ENCODE measurements around the gene DMWD.

Gene DMWD, protein sequence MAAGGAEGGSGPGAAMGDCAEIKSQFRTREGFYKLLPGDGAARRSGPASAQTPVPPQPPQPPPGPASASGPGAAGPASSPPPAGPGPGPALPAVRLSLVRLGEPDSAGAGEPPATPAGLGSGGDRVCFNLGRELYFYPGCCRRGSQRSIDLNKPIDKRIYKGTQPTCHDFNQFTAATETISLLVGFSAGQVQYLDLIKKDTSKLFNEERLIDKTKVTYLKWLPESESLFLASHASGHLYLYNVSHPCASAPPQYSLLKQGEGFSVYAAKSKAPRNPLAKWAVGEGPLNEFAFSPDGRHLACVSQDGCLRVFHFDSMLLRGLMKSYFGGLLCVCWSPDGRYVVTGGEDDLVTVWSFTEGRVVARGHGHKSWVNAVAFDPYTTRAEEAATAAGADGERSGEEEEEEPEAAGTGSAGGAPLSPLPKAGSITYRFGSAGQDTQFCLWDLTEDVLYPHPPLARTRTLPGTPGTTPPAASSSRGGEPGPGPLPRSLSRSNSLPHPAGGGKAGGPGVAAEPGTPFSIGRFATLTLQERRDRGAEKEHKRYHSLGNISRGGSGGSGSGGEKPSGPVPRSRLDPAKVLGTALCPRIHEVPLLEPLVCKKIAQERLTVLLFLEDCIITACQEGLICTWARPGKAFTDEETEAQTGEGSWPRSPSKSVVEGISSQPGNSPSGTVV

DNA sequence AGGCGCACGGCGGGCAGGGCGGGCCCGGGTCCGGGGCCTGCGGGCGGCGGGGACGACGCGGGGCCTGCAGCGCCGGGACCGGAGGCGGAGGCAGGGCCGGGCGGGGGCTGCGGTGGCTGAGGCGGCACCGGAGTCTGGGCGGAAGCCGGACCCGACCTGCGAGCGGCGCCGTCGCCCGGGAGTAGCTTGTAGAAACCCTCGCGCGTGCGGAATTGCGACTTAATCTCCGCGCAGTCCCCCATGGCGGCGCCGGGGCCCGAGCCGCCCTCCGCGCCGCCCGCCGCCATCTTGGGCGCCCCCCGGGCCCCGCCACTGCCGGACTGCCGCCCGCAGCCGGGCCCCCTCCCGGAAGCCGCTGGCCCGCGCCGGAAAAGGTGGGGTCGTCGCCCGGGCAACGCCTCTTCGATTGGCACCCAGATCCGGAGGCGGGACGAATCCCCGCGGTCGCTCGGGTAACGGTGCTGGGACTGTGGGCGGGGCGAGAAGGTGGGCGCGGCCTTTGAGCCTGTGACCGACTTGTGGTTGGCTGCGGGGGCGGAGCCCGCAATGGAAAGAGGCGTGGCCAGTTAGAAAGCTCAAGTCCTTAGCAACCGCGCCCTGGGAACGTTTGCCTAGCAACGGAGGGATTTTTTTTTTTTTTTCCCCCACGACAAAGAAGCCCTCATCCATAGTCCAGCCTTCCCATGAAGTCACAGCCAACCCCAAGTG, at the start of gene DMWD:
TSS of gene DMWD (minus strand) at position 376 of the 708 bp plus-strand sequence. CDS start at position 287, 89 bp downstream.
- TF ChIP-seq, protein P1, sequence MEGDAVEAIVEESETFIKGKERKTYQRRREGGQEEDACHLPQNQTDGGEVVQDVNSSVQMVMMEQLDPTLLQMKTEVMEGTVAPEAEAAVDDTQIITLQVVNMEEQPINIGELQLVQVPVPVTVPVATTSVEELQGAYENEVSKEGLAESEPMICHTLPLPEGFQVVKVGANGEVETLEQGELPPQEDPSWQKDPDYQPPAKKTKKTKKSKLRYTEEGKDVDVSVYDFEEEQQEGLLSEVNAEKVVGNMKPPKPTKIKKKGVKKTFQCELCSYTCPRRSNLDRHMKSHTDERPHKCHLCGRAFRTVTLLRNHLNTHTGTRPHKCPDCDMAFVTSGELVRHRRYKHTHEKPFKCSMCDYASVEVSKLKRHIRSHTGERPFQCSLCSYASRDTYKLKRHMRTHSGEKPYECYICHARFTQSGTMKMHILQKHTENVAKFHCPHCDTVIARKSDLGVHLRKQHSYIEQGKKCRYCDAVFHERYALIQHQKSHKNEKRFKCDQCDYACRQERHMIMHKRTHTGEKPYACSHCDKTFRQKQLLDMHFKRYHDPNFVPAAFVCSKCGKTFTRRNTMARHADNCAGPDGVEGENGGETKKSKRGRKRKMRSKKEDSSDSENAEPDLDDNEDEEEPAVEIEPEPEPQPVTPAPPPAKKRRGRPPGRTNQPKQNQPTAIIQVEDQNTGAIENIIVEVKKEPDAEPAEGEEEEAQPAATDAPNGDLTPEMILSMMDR (conservative IDR thresholded peaks at IDR 0.05), result no peak
- peak within 1 kb of the TSS; percentile 88 for H3K27ac ChIP-seq

DNA sequence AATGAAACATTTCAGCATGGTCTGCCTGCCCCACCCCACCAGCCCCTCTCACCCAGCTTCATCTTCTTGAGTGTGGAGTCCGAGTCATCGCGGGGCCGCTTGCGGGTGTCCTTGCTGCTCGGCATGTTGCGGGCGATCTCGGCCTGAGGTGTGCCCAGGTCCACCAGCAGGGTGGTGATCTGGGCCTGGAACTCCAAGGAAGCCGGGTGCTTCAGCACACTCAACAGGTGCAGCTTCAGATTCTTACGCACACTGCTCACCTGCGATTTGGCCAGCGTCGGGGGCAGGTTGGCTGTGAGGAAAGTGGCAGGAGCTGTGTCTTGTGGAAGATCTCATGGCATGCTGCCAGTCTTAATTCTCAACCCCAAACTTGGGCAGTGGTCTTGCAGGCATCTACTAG, 49.6 kb upstream of the DMWD start:
- H3K27ac ChIP-seq, result no peak overlapping the region
- TF ChIP-seq, protein P1 (conservative IDR thresholded peaks at IDR 0.05), result no peak

DNA sequence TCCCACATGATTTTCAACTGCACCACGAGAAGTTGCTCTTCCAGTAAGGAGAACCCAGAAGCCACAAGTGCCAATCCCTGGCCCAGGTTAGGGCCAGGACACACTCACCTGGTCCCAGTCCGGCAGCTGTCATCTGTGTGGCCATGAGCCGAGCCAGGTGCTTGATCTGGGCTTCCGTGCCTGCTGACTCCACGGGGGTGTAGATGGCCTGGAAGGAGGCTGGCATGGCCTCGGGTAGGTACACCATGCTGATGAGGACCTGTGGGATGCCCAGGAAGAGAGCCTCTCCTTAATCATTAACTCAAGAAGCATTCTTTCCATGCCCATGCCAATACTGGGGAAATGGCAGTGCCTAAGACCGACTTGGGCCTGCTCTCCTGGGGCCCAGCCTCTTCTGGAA, 42.3 kb upstream of the DMWD start:
- TF ChIP-seq, protein P1 (conservative IDR thresholded peaks at IDR 0.05), result no peak
- H3K27ac ChIP-seq, result no peak overlapping the region

DNA sequence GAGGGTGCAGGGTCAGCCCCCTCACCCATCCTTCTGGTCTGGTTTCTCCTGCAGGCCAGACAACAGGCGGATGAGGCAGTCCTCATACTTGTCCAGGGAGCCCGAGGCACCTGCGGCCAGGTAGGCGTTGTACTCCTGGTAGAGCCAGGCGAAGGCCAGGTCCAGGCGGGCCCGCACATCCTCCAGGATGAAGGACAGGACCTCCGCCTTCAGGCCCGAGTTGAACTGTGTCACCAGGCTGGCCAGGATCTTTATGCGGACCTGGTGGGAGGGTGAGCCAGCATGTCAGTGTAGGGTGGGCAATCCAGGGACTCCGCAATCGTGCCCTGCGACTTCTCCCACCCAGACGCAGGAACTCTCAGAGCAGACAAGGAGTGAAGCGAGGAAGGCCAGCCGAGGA, 36.3 kb upstream of the DMWD start:
- no peak overlapping the region for H3K27ac ChIP-seq
- TF ChIP-seq, protein P1 (conservative IDR thresholded peaks at IDR 0.05), result no peak

DNA sequence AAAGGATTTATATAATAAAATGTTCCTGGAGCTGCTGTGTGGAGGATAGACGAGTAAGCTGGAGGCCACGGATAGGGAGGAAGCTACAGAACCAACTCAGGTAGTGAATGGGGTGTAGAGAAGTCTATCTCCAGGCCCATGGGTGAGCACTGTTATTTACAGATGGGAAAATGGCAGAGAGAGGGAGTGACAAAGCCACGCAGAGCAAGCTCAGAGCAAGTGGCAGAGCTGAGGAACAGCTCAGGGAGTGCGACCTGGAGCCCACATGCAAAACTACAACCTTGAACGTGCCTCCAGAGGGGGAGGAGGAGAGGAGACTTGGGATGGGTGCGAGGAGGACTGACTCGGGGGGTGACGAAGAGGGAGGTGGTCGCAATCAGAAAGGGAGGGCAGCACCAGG, 35.9 kb upstream of the DMWD start:
- TF ChIP-seq, protein P1 (conservative IDR thresholded peaks at IDR 0.05), result no peak

DNA sequence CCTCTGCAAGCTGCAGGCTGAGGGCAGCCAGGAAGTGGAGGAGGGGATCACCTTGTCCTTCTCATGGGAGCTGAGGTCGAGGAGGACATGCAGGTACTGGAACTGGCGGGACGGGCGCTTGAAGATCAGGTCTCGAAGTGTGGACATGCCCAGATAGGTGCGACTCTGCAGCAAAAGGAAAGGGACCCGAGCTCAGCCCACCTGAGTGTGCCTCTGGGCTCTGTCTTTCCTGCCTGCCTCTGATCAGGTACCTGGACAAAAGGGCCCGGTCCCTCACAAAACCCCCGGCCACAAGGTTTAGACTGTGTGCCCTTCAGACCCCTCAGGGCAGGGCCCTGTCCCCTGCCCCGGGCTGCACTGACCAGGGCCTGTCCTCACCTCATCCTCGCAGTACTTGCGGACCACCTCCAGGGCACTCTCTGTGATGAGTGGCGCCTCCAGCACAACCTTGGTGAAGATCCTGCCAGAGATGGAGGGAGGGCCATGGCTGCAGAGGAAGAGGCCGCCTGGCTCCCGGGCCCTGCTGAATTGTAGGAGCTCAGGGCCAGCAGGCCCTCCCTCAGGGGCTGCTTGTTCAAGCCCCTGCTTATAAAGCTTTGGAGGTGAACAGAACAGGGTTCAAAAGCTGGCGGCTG, 34.9 kb upstream of the DMWD start:
- TF ChIP-seq, protein P1 (conservative IDR thresholded peaks at IDR 0.05), result no peak
- H3K27ac ChIP-seq, result peak overlapping the region; percentile 63; the same call in 1 of the 2 replicates

More for the DNA sequence above, 35.9 kb upstream of the DMWD start:
- no peak overlapping the region for H3K27ac ChIP-seq

All from VCaP (cell line).